Measurements from ENCODE around the gene AKT3.
A peak's percentile ranks its signal among the peaks of the same experiment; 100 is the strongest.

AKT3 gene

GRCh38 chr1:243483952-243484351 lies 366.1 kb downstream of the AKT3 start:
- no peak overlapping the region for H3K27ac Mint-ChIP-seq
- peaks cover 18% of the 10 kb centered on the region for H3K4me1 Mint-ChIP-seq
- H3K4me3 Mint-ChIP-seq: peak overlapping the region; percentile 81 to 82 (median 82)
- TF ChIP-seq CTCF (IDR thresholded peaks at IDR 0.05; ENCODE audit: unreplicated experiment in 3 of 3): no peak
- no peaks in the 10 kb centered on the region for H3K36me3 Mint-ChIP-seq (ENCODE audit: low read depth)
- H3K9me3 Mint-ChIP-seq: no peaks in the 10 kb centered on the region
- peaks cover 24% of the 10 kb centered on the region for H3K27me3 Mint-ChIP-seq (ENCODE audit: low read depth)

GRCh38 chr1:243483071-243483771 lies 366.8 kb downstream of the AKT3 start:
- peaks cover 24% of the 10 kb centered on the region for H3K27me3 Mint-ChIP-seq (ENCODE audit: low read depth)
- TF ChIP-seq CTCF (IDR thresholded peaks at IDR 0.05; ENCODE audit: unreplicated experiment in 3 of 3): peak in 1 of 3 experiments; percentile 21
- H3K36me3 Mint-ChIP-seq (ENCODE audit: low read depth): no peaks in the 10 kb centered on the region
- H3K4me3 Mint-ChIP-seq: peak overlapping the region; percentile 82 to 85 (median 85)
- no peak overlapping the region for H3K27ac Mint-ChIP-seq
- no peaks in the 10 kb centered on the region for H3K9me3 Mint-ChIP-seq
- peaks cover 12% of the 10 kb centered on the region for H3K4me1 Mint-ChIP-seq

GRCh38 chr1:243482141-243483022 lies 367.7 kb downstream of the AKT3 start:
- Mint-ChIP-seq H3K27me3 (ENCODE audit: low read depth) (peaks cover 24% of the 10 kb centered on the region), H3K9me3 (no peaks in the 10 kb centered on the region), H3K27ac (no peak overlapping the region), H3K36me3 (ENCODE audit: low read depth) (no peaks in the 10 kb centered on the region), H3K4me1 (peaks cover 12% of the 10 kb centered on the region), H3K4me3 (peak overlapping the region; percentile 78 to 85 (median 85))
- no peak for TF ChIP-seq CTCF (IDR thresholded peaks at IDR 0.05; ENCODE audit: unreplicated experiment in 3 of 3)

- Mint-ChIP-seq H3K4me3 (peak overlapping the region in 2 of 3 experiments; percentile 27 to 37), H3K4me1 (peaks cover 14% of the 10 kb centered on the region)
Measured at GRCh38 chr1:243481101-243481500, 368.9 kb downstream of the AKT3 start.

GRCh38 chr1:243477731-243478290 lies 372.2 kb downstream of the AKT3 start:
- Mint-ChIP-seq H3K4me1 (peaks cover 29% of the 10 kb centered on the region), H3K4me3 (no peak overlapping the region)
- TF ChIP-seq CTCF (IDR thresholded peaks at IDR 0.05; ENCODE audit: unreplicated experiment in 3 of 3): no peak

More at GRCh38 chr1:243481101-243481500, 368.9 kb downstream of the AKT3 start:
- Mint-ChIP-seq H3K9me3 (no peaks in the 10 kb centered on the region), H3K27me3 (ENCODE audit: low read depth) (peaks cover 24% of the 10 kb centered on the region), H3K36me3 (ENCODE audit: low read depth) (peaks cover 4% of the 10 kb centered on the region), H3K27ac (no peak overlapping the region)
- no peak for TF ChIP-seq CTCF (IDR thresholded peaks at IDR 0.05; ENCODE audit: unreplicated experiment in 3 of 3)

More at GRCh38 chr1:243477731-243478290, 372.2 kb downstream of the AKT3 start:
- Mint-ChIP-seq H3K36me3 (ENCODE audit: low read depth) (peaks cover 4% of the 10 kb centered on the region), H3K9me3 (no peaks in the 10 kb centered on the region), H3K27me3 (ENCODE audit: low read depth) (peaks cover 16% of the 10 kb centered on the region), H3K27ac (no peak overlapping the region)

All from nephron (organoid).